ENCODE results near the gene CRTC1. TPM values are rescaled to one million over a fixed set of nuclear protein-coding genes. Genes with fewer than 3 reads are reported as not detected.
A peak's percentile ranks its signal among the peaks of the same experiment; 100 is the strongest.

The CRTC1 gene
- total RNA-seq (2.0 and 2.5 TPM in 2 replicates), polyA plus RNA-seq (4.5 and 4.8 TPM in 2 replicates)

GRCh38 chr19:18683109-18683957 lies at the start of gene CRTC1:
CRTC1 (plus strand) TSS chr19:18683680; CDS start chr19:18683703, 23 bp downstream.
- H3K79me2 ChIP-seq, result peaks cover 45% of the 10 kb centered on the region
- WGBS (ENCODE audit: low lambda C conversion rate, missing lambda C conversion rate), result 2% methylated on average over 54 of the region's 93 CpGs
- peak within 1 kb of the TSS; percentile 96 for H3K4me2 ChIP-seq
- TF ChIP-seq, protein P1, sequence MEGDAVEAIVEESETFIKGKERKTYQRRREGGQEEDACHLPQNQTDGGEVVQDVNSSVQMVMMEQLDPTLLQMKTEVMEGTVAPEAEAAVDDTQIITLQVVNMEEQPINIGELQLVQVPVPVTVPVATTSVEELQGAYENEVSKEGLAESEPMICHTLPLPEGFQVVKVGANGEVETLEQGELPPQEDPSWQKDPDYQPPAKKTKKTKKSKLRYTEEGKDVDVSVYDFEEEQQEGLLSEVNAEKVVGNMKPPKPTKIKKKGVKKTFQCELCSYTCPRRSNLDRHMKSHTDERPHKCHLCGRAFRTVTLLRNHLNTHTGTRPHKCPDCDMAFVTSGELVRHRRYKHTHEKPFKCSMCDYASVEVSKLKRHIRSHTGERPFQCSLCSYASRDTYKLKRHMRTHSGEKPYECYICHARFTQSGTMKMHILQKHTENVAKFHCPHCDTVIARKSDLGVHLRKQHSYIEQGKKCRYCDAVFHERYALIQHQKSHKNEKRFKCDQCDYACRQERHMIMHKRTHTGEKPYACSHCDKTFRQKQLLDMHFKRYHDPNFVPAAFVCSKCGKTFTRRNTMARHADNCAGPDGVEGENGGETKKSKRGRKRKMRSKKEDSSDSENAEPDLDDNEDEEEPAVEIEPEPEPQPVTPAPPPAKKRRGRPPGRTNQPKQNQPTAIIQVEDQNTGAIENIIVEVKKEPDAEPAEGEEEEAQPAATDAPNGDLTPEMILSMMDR (IDR thresholded peaks at IDR 0.05; ENCODE audit: poor library complexity), result peak; percentile 20
- TF ChIP-seq EZH2phosphoT487 (IDR thresholded peaks at IDR 0.05; ENCODE audit: low read depth, severe bottlenecking, unreplicated experiment), result no peak
- no peaks in the 10 kb centered on the region for H3K9me2 ChIP-seq (replicated peaks; ENCODE audit: insufficient read depth)
- no peaks in the 10 kb centered on the region for H3K27me3 ChIP-seq
- peak within 1 kb of the TSS; percentile 92 for H3K4me3 ChIP-seq
- peaks cover 17% of the 10 kb centered on the region for H4K20me1 ChIP-seq (ENCODE audit: insufficient read depth, poor library complexity, severe bottlenecking)
- H3K4me1 ChIP-seq (ENCODE audit: insufficient read depth), result peaks cover 11% of the 10 kb centered on the region
- no peaks in the 10 kb centered on the region for H3K36me3 ChIP-seq (replicated peaks; ENCODE audit: insufficient read depth, low read depth)
- peak within 1 kb of the TSS; percentile 87 for H3K27ac ChIP-seq
- H2AFZ ChIP-seq, result peak within 1 kb of the TSS; percentile 93
- DNase-seq (ENCODE audit: low spot score), result peak; percentile 95
- H3K9me3 ChIP-seq (ENCODE audit: low read depth), result no peaks in the 10 kb centered on the region

GRCh38 chr19:18634612-18635297 lies 48.7 kb upstream of the CRTC1 start:
- Histone ChIP-seq H3K4me2 (no peak overlapping the region), H3K4me1 (ENCODE audit: insufficient read depth) (no peaks in the 10 kb centered on the region), H3K4me3 (no peak overlapping the region), H2AFZ (no peak overlapping the region), H3K9me2 (replicated peaks; ENCODE audit: insufficient read depth) (no peaks in the 10 kb centered on the region), H3K79me2 (peaks cover 21% of the 10 kb centered on the region), H3K27me3 (no peaks in the 10 kb centered on the region), H4K20me1 (ENCODE audit: insufficient read depth, poor library complexity, severe bottlenecking) (no peaks in the 10 kb centered on the region), H3K36me3 (replicated peaks; ENCODE audit: insufficient read depth, low read depth) (no peaks in the 10 kb centered on the region), H3K9me3 (ENCODE audit: low read depth) (no peaks in the 10 kb centered on the region), H3K27ac (no peak overlapping the region)
- TF ChIP-seq EZH2 (IDR thresholded peaks at IDR 0.05; ENCODE audit: borderline replicate concordance) (no peak), EZH2phosphoT487 (IDR thresholded peaks at IDR 0.05; ENCODE audit: low read depth, severe bottlenecking, unreplicated experiment) (no peak)
- TF ChIP-seq, protein P1 (IDR thresholded peaks at IDR 0.05; ENCODE audit: poor library complexity), result no peak
- no peak for DNase-seq (ENCODE audit: low spot score)
- WGBS (ENCODE audit: low lambda C conversion rate, missing lambda C conversion rate), result 56% methylated on average over 12 of the region's 12 CpGs

DNA sequence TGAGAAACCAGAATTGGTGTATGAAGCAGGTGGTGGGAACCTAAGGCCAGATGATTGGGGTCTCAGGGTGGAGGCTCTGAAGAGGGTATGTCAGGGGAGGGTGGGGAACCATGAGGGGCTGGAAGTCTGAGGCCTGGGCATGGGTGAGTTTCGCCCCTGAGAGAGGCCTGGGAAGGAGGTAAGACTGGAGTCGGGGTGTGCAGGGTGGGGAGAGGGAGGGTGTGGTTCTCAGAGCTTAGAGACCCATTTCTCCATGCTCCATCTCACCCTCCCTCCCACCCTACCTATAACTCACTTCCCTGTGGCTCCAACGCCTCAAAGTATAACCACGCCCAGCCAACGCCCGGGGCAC lies 47.7 kb upstream of the CRTC1 start:
- Histone ChIP-seq H3K27me3 (no peaks in the 10 kb centered on the region), H3K9me2 (replicated peaks; ENCODE audit: insufficient read depth) (no peaks in the 10 kb centered on the region), H4K20me1 (ENCODE audit: insufficient read depth, poor library complexity, severe bottlenecking) (no peaks in the 10 kb centered on the region), H3K27ac (no peak overlapping the region), H3K4me2 (peak overlapping the region; percentile 94), H3K4me3 (no peak overlapping the region), H3K4me1 (ENCODE audit: insufficient read depth) (no peaks in the 10 kb centered on the region), H3K9me3 (ENCODE audit: low read depth) (no peaks in the 10 kb centered on the region), H3K79me2 (peaks cover 24% of the 10 kb centered on the region), H2AFZ (no peak overlapping the region), H3K36me3 (replicated peaks; ENCODE audit: insufficient read depth, low read depth) (no peaks in the 10 kb centered on the region)
- 7% methylated on average over 4 of the region's 6 CpGs for WGBS (ENCODE audit: low lambda C conversion rate, missing lambda C conversion rate)
- TF ChIP-seq EZH2 (IDR thresholded peaks at IDR 0.05; ENCODE audit: borderline replicate concordance) (no peak), EZH2phosphoT487 (IDR thresholded peaks at IDR 0.05; ENCODE audit: low read depth, severe bottlenecking, unreplicated experiment) (no peak)
- TF ChIP-seq, protein P1 (IDR thresholded peaks at IDR 0.05; ENCODE audit: poor library complexity), result no peak
- no peak for DNase-seq (ENCODE audit: low spot score)
